GM12891 (cell line): ENCODE data around the gene CFAP74.

Source experiments
- POLR2A ChIP-seq: IDR thresholded peaks from 2 replicates; pipeline ENCODE4 v1.6.1; 2011; ENCODE audit warnings: low read depth, low read length, control low read depth
- POLR2AphosphoS5 ChIP-seq: IDR thresholded peaks from 2 replicates; pipeline ENCODE4 v1.6.1; 2011; ENCODE audit warnings: low read depth, low read length, control low read depth
- TAF1 ChIP-seq: IDR thresholded peaks from 2 replicates; pipeline ENCODE4 v1.6.1; 2011; ENCODE audit warnings: low read depth, low read length, control low read depth

DNA sequence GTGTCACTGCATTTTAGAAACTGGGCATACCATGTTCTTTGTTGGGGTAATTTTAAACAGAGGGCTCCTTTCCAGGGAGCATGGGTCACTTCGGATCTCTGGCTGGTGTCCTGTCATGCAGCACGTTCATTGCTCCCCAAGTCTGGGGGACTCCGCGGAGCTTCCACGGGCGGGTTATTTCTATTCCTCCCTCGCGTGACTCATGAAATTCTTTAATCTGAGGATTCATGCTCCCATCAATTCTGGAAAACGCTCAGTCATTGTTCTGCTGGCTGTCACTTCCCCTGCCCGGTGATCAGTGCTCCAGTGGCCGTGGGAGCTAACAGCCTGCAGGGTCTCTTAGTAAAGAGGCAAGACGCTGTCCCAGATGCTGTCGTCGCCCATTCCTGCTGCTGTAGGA, 28.1 kb downstream of the CFAP74 start:
- TF ChIP-seq POLR2AphosphoS5 (no peak), POLR2A (no peak), TAF1 (no peak)
